Measurements from ENCODE around the gene VASH1.

Gene VASH1

GRCh38 chr14:76827696-76828296 lies 66.5 kb downstream of the VASH1 start:
- Mint-ChIP-seq H3K27me3 (peaks cover 5 to 23% of the 10 kb centered on the region in 2 donors), H3K9me3 (no peaks in the 10 kb centered on the region), H3K4me3 (no peak overlapping the region), H3K4me1 (ENCODE audit: low read depth in 2 of 2) (no peaks in the 10 kb centered on the region), H3K36me3 (ENCODE audit: insufficient read depth) (no peaks in the 10 kb centered on the region), H3K27ac (no peak overlapping the region)
- DNase-seq (no peak), ATAC-seq (replicated peaks) (no peak)

- Mint-ChIP-seq H3K4me3 (no peak overlapping the region), H3K36me3 (ENCODE audit: insufficient read depth) (no peaks in the 10 kb centered on the region), H3K27ac (no peak overlapping the region), H3K4me1 (ENCODE audit: low read depth in 2 of 2) (no peaks in the 10 kb centered on the region), H3K27me3 (peaks cover 0 to 29% of the 10 kb centered on the region in 2 donors), H3K9me3 (no peaks in the 10 kb centered on the region)
- ATAC-seq (replicated peaks) (no peak), DNase-seq (no peak)
Measured at GRCh38 chr14:76828339-76829012, 67.2 kb downstream of the VASH1 start.

- Mint-ChIP-seq H3K36me3 (ENCODE audit: insufficient read depth) (no peaks in the 10 kb centered on the region), H3K9me3 (no peaks in the 10 kb centered on the region), H3K27ac (no peak overlapping the region), H3K27me3 (peaks cover 2 to 30% of the 10 kb centered on the region in 2 donors), H3K4me3 (no peak overlapping the region), H3K4me1 (ENCODE audit: low read depth in 2 of 2) (no peaks in the 10 kb centered on the region)
- ATAC-seq (replicated peaks) (no peak), DNase-seq (no peak)
Measured at GRCh38 chr14:76829013-76829365, 67.7 kb downstream of the VASH1 start.

- ATAC-seq (replicated peaks) (no peak), DNase-seq (no peak)
- H3K27me3 Mint-ChIP-seq = peaks cover 11 to 38% of the 10 kb centered on the region in 2 donors
- no peak overlapping the region for H3K4me3 Mint-ChIP-seq
- H3K4me1 Mint-ChIP-seq (ENCODE audit: low read depth in 2 of 2) = no peaks in the 10 kb centered on the region
- no peaks in the 10 kb centered on the region for H3K36me3 Mint-ChIP-seq (ENCODE audit: insufficient read depth)
- H3K9me3 Mint-ChIP-seq = no peaks in the 10 kb centered on the region
- no peak overlapping the region for H3K27ac Mint-ChIP-seq
Measured at GRCh38 chr14:76829650-76830421, 68.6 kb downstream of the VASH1 start.

GRCh38 chr14:76830556-76830955 lies 69.3 kb downstream of the VASH1 start:
- Mint-ChIP-seq H3K4me3 (no peak overlapping the region), H3K4me1 (ENCODE audit: low read depth in 2 of 2) (no peaks in the 10 kb centered on the region), H3K9me3 (no peaks in the 10 kb centered on the region), H3K36me3 (ENCODE audit: insufficient read depth) (peaks cover 4% of the 10 kb centered on the region), H3K27me3 (peaks cover 13 to 41% of the 10 kb centered on the region in 2 donors), H3K27ac (no peak overlapping the region)
- ATAC-seq (replicated peaks) = no peak
- DNase-seq = no peak

GRCh38 chr14:76832503-76832988 lies 71.3 kb downstream of the VASH1 start:
- H3K9me3 Mint-ChIP-seq = no peaks in the 10 kb centered on the region
- peaks cover 4% of the 10 kb centered on the region for H3K36me3 Mint-ChIP-seq (ENCODE audit: insufficient read depth)
- H3K4me1 Mint-ChIP-seq (ENCODE audit: low read depth in 2 of 2) = no peaks in the 10 kb centered on the region
- H3K27me3 Mint-ChIP-seq = peaks cover 20 to 52% of the 10 kb centered on the region in 2 donors
- no peak for DNase-seq
- H3K4me3 Mint-ChIP-seq = no peak overlapping the region
- H3K27ac Mint-ChIP-seq = no peak overlapping the region
- ATAC-seq (replicated peaks) = no peak

Data from effector memory CD8-positive, alpha-beta T cell (primary cell).